Amygdala (tissue), 56 donors: ENCODE measurements around the gene SKA2.
"Not testable (repeated sequence)": the region's sequence is repeated elsewhere in the genome, so short reads cannot be mapped to it uniquely, and the experiment has no call there.

ENCODE experiments used
- DNase-seq, 56 donors: peaks; one replicate each; lab custom pipeline; 2025; lab: John Stamatoyannopoulos, UW

Gene SKA2

GRCh38 chr17:59105852-59106462, 49.0 kb downstream of the SKA2 start:
- DNase-seq, result peak in 51 of 56 donors; percentile 4 to 73 (median 49)

GRCh38 chr17:59101178-59101577, 53.8 kb downstream of the SKA2 start:
- DNase-seq, result no peak

GRCh38 chr17:59097876-59098275, 57.1 kb downstream of the SKA2 start:
- no peak for DNase-seq

GRCh38 chr17:59094861-59095530, 60.0 kb downstream of the SKA2 start:
- DNase-seq, result no peak

GRCh38 chr17:59093702-59094231, 61.2 kb downstream of the SKA2 start:
- DNase-seq, result no peak

GRCh38 chr17:59093145-59093701, 61.8 kb downstream of the SKA2 start:
- DNase-seq, result no peak

GRCh38 chr17:59090593-59090992, 64.4 kb downstream of the SKA2 start:
- DNase-seq, result not testable (repeated sequence)

GRCh38 chr17:59084154-59084553, 70.8 kb downstream of the SKA2 start:
- no peak for DNase-seq

- DNase-seq, result no peak
These were observed 80.5 kb downstream of the SKA2 start for GRCh38 chr17:59074494-59074893.

- DNase-seq, result no peak
These were observed 81.0 kb downstream of the SKA2 start for GRCh38 chr17:59073972-59074371.

- no peak for DNase-seq
These were observed 85.1 kb downstream of the SKA2 start for GRCh38 chr17:59069856-59070255.

- no peak for DNase-seq
These were observed 87.2 kb downstream of the SKA2 start for GRCh38 chr17:59067756-59068155.

- no peak for DNase-seq
These were observed 87.6 kb downstream of the SKA2 start for GRCh38 chr17:59067340-59067739.

GRCh38 chr17:59062509-59062908, 92.5 kb downstream of the SKA2 start:
- no peak for DNase-seq
